ENCODE results near the gene KDELR3.

KDELR3 gene

GRCh38 chr22:38451404-38451803 is 16.5 kb upstream of the KDELR3 start:
- no peaks in the 10 kb centered on the region for H3K9me3 ChIP-seq (ENCODE audit: control insufficient read depth, low read length)
- H3K4me1 ChIP-seq (ENCODE audit: control insufficient read depth, insufficient read depth, low read length, poor library complexity, severe bottlenecking) = no peaks in the 10 kb centered on the region
- WGBS, 2 experiments (ENCODE audit: insufficient coverage in 2 of 2) = 80 to 100% methylated on average over 2 of the region's 2 CpGs

GRCh38 chr22:38451864-38452263 is 16.0 kb upstream of the KDELR3 start:
- Histone ChIP-seq H3K36me3 (ENCODE audit: control insufficient read depth, insufficient read depth, low read length) (no peaks in the 10 kb centered on the region), H3K27ac (ENCODE audit: low read depth, low read length, severe bottlenecking) (no peak overlapping the region), H3K9me3 (ENCODE audit: control insufficient read depth, low read length) (no peaks in the 10 kb centered on the region), H3K4me3 (ENCODE audit: extremely low read depth, insufficient read depth, low read length, poor library complexity, severe bottlenecking) (no peak overlapping the region), H3K4me1 (ENCODE audit: control insufficient read depth, insufficient read depth, low read length, poor library complexity, severe bottlenecking) (no peaks in the 10 kb centered on the region)
- WGBS, 2 experiments (ENCODE audit: insufficient coverage in 2 of 2) = 87 to 93% methylated on average over 4 of the region's 4 CpGs

More at GRCh38 chr22:38451404-38451803, 16.5 kb upstream of the KDELR3 start:
- Histone ChIP-seq H3K4me3 (ENCODE audit: extremely low read depth, insufficient read depth, low read length, poor library complexity, severe bottlenecking) (no peak overlapping the region), H3K36me3 (ENCODE audit: control insufficient read depth, insufficient read depth, low read length) (no peaks in the 10 kb centered on the region), H3K27ac (ENCODE audit: low read depth, low read length, severe bottlenecking) (no peak overlapping the region)

- Histone ChIP-seq H3K9me3 (ENCODE audit: control insufficient read depth, low read length) (no peaks in the 10 kb centered on the region), H3K4me1 (ENCODE audit: control insufficient read depth, insufficient read depth, low read length, poor library complexity, severe bottlenecking) (no peaks in the 10 kb centered on the region), H3K36me3 (ENCODE audit: control insufficient read depth, insufficient read depth, low read length) (no peaks in the 10 kb centered on the region), H3K27ac (ENCODE audit: low read depth, low read length, severe bottlenecking) (no peak overlapping the region), H3K4me3 (ENCODE audit: extremely low read depth, insufficient read depth, low read length, poor library complexity, severe bottlenecking) (no peak overlapping the region)
- WGBS, 2 experiments (ENCODE audit: insufficient coverage in 2 of 2) = 57 to 58% methylated on average over 5 to 20 of the region's 25 CpGs
Measured at GRCh38 chr22:38452373-38453065, 15.4 kb upstream of the KDELR3 start.

DNA sequence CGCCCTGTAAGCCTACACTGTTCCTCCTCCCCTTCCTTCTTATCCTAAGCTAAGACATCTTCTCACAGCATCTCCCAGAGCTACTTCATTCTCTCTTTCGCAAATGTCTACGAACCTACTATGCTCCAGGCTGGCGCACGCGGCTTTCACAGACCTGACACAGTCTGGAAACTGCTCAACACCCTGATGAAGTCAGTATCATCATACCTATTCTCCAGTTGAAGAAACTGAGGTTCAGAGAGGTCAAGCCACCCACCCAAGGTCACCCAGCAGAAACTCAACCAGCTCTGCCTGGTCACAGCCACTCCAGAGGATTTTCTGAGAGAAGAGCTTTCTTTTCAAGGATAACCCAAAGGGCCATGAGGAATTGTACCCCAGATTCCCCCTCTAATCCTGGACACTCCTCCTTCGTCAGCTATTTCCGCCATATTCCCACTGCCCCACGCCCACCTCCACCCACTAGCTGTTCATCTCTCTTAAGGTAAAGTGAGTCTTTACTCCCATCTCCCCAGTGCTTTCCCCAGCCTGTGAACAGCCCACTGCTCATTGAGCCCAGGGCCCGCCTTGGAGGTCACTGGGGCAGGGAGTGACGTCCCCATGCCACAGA is 14.7 kb upstream of the KDELR3 start:
- H3K9me3 ChIP-seq (ENCODE audit: control insufficient read depth, low read length) = no peaks in the 10 kb centered on the region
- H3K36me3 ChIP-seq (ENCODE audit: control insufficient read depth, insufficient read depth, low read length) = no peaks in the 10 kb centered on the region
- WGBS, 2 experiments (ENCODE audit: insufficient coverage in 2 of 2) = 80 to 87% methylated on average over 10 to 11 of the region's 11 CpGs
- no peak overlapping the region for H3K27ac ChIP-seq (ENCODE audit: low read depth, low read length, severe bottlenecking)
- H3K4me3 ChIP-seq (ENCODE audit: extremely low read depth, insufficient read depth, low read length, poor library complexity, severe bottlenecking) = no peak overlapping the region
- H3K4me1 ChIP-seq (ENCODE audit: control insufficient read depth, insufficient read depth, low read length, poor library complexity, severe bottlenecking) = no peaks in the 10 kb centered on the region

- Histone ChIP-seq H3K27ac (ENCODE audit: low read depth, low read length, severe bottlenecking) (no peak overlapping the region), H3K4me3 (ENCODE audit: extremely low read depth, insufficient read depth, low read length, poor library complexity, severe bottlenecking) (no peak overlapping the region), H3K36me3 (ENCODE audit: control insufficient read depth, insufficient read depth, low read length) (no peaks in the 10 kb centered on the region), H3K4me1 (ENCODE audit: control insufficient read depth, insufficient read depth, low read length, poor library complexity, severe bottlenecking) (no peaks in the 10 kb centered on the region), H3K9me3 (ENCODE audit: control insufficient read depth, low read length) (no peaks in the 10 kb centered on the region)
- 45 to 56% methylated on average over 1 of the region's 3 CpGs for WGBS, 2 experiments (ENCODE audit: insufficient coverage in 2 of 2)
Measured at GRCh38 chr22:38453996-38454352, 13.9 kb upstream of the KDELR3 start.

GRCh38 chr22:38454353-38455075 is 13.4 kb upstream of the KDELR3 start:
- no peak overlapping the region for H3K27ac ChIP-seq (ENCODE audit: low read depth, low read length, severe bottlenecking)
- H3K4me3 ChIP-seq (ENCODE audit: extremely low read depth, insufficient read depth, low read length, poor library complexity, severe bottlenecking) = peak overlapping the region; percentile 27
- no peaks in the 10 kb centered on the region for H3K4me1 ChIP-seq (ENCODE audit: control insufficient read depth, insufficient read depth, low read length, poor library complexity, severe bottlenecking)
- no peaks in the 10 kb centered on the region for H3K9me3 ChIP-seq (ENCODE audit: control insufficient read depth, low read length)
- H3K36me3 ChIP-seq (ENCODE audit: control insufficient read depth, insufficient read depth, low read length) = no peaks in the 10 kb centered on the region
- WGBS, 2 experiments (ENCODE audit: insufficient coverage in 2 of 2) = 4 to 5% methylated on average over 36 to 60 of the region's 67 CpGs

GRCh38 chr22:38455076-38455529 is 12.8 kb upstream of the KDELR3 start, which contains the start of gene KCNJ4:
KCNJ4 (minus strand) TSS chr22:38455199; CDS start chr22:38428132, 27,067 bp downstream.
- 0% methylated on average over 37 to 46 of the region's 76 CpGs for WGBS, 2 experiments (ENCODE audit: insufficient coverage in 2 of 2)
- no peaks in the 10 kb centered on the region for H3K9me3 ChIP-seq (ENCODE audit: control insufficient read depth, low read length)

GRCh38 chr22:38455530-38456271 is 12.2 kb upstream of the KDELR3 start:
- H3K27ac ChIP-seq (ENCODE audit: low read depth, low read length, severe bottlenecking) = no peak overlapping the region
- H3K4me3 ChIP-seq (ENCODE audit: extremely low read depth, insufficient read depth, low read length, poor library complexity, severe bottlenecking) = peak overlapping the region; percentile 58
- 0 to 1% methylated on average over 23 to 51 of the region's 90 CpGs for WGBS, 2 experiments (ENCODE audit: insufficient coverage in 2 of 2)
- peaks cover 4% of the 10 kb centered on the region for H3K4me1 ChIP-seq (ENCODE audit: control insufficient read depth, insufficient read depth, low read length, poor library complexity, severe bottlenecking)
- H3K9me3 ChIP-seq (ENCODE audit: control insufficient read depth, low read length) = no peaks in the 10 kb centered on the region
- H3K36me3 ChIP-seq (ENCODE audit: control insufficient read depth, insufficient read depth, low read length) = no peaks in the 10 kb centered on the region

More at GRCh38 chr22:38455076-38455529, 12.8 kb upstream of the KDELR3 start, which contains the start of gene KCNJ4:
- H3K27ac ChIP-seq (ENCODE audit: low read depth, low read length, severe bottlenecking) = no peak within 1 kb of the TSS
- H3K4me1 ChIP-seq (ENCODE audit: control insufficient read depth, insufficient read depth, low read length, poor library complexity, severe bottlenecking) = peaks cover 4% of the 10 kb centered on the region
- H3K4me3 ChIP-seq (ENCODE audit: extremely low read depth, insufficient read depth, low read length, poor library complexity, severe bottlenecking) = peak within 1 kb of the TSS; percentile 58
- H3K36me3 ChIP-seq (ENCODE audit: control insufficient read depth, insufficient read depth, low read length) = no peaks in the 10 kb centered on the region

- H3K27ac ChIP-seq (ENCODE audit: low read depth, low read length, severe bottlenecking) = no peak overlapping the region
- no peaks in the 10 kb centered on the region for H3K36me3 ChIP-seq (ENCODE audit: control insufficient read depth, insufficient read depth, low read length)
- no peaks in the 10 kb centered on the region for H3K9me3 ChIP-seq (ENCODE audit: control insufficient read depth, low read length)
- H3K4me3 ChIP-seq (ENCODE audit: extremely low read depth, insufficient read depth, low read length, poor library complexity, severe bottlenecking) = no peak overlapping the region
- WGBS, 2 experiments (ENCODE audit: insufficient coverage in 2 of 2) = 48 to 56% methylated on average over 13 to 15 of the region's 17 CpGs
- peaks cover 7% of the 10 kb centered on the region for H3K4me1 ChIP-seq (ENCODE audit: control insufficient read depth, insufficient read depth, low read length, poor library complexity, severe bottlenecking)
Measured at GRCh38 chr22:38456272-38456835, 11.5 kb upstream of the KDELR3 start.
